HL-60/S4 treated with phorbol 12-myristate 13-acetate at 8.2 ng/mL for 4 days and 3 days (cell line): ENCODE measurements around the gene RPL10A.
"Not testable (repeated sequence)": the region's sequence is repeated elsewhere in the genome, so short reads cannot be mapped to it uniquely, and the experiment has no call there.

Experiments used
- in situ Hi-C: fragments of 300-500 bp; cut with MboI; formaldehyde crosslinking; loops from 2 replicates; pipeline ENCODE4 v1.15.0; 2022; ENCODE audit warnings: low sequenced_read_pairs

The RPL10A gene

DNA sequence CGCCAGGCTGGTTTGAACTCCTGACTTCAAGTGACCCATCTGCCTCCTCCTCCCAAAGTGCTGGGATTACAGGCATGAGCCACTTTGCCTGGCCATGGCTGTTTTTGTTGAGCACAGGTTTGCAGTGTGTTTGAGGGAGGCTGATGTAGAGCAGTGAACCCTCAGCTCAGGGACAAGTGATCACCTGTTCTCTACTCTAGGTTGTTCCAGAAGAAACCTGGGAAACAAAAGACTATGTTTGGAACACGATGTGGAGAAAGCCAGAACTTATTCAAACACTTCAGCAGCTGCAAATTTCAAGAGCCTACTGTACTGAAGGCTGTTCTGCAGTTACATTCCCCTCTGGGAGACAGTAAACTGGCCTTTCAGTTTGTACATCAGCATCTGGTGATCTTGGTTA, 39.8 kb downstream of the RPL10A start:
- in situ Hi-C loops, result no loop called here

GRCh38 chr6:35508542-35508941, 40.3 kb downstream of the RPL10A start:
- in situ Hi-C loops, result no loop called here

GRCh38 chr6:35510916-35511561, 42.8 kb downstream of the RPL10A start:
- in situ Hi-C loops, result no loop called here

DNA sequence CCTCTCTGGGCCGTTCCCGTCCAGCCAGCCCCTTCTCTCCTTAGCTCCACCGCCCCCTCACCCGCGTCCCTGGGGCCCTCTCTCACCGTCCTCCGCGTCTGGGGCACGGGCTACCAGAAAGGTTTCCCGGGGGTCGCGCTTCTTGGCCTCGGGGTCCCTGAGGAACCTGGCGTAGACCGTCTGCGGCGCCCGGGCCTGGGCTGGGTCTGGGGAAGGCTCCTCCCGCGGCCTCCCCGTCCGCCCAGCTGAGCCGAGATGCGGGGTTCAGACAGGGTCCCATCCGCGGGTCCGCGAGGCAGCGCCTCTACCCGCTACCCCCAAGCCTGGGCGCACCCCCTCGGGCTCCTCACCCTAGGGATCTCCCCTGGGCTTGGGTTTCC, 43.4 kb downstream of the RPL10A start:
- in situ Hi-C loops, result no loop called here

DNA sequence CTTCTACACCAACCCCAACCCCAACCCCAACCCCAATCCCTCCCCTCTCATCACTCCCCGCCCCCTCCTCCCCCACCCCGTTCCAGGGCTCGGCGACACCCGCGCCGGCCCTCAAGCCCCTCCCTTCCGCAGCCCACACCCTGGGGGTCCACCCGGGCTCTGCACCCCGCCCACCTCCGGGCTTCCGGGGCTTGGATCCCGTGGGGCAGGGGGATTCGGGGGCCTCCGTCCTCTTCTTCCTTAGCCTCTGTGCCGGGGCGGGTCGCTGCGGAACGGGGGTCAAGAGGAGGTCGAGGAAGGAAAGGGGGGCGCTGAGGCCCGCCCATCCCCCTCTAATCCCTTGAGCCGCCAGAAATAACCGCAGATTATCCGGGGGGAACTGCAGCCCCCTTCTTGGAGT, 43.8 kb downstream of the RPL10A start:
- in situ Hi-C loops, result no loop called here

- in situ Hi-C loops, result no loop called here
These were observed 44.5 kb downstream of the RPL10A start, which contains the start of gene TULP1 for GRCh38 chr6:35512740-35513139. Gene TULP1, minus strand, starts transcription at chr6:35512896. Its CDS starts 38 bp downstream, at chr6:35512858.

DNA sequence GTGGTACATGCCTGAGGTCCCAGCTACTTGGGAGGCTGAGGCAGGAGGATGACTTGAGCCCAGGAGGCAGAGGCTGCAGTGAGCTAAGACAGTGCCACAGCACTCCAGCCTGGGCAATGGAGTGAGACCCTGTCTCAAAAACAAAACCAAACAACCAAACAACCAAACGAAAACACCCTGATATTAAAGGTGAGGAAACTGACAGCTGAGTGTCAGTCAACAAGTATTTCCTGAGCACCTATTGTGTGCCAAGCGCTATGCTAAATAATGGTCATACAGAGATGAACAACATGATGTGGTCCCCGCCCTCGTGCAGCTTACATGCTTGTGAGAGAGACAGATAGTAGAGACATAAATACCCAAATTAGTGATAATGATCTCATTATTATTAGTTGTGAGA, 46.4 kb downstream of the RPL10A start:
- in situ Hi-C loops, result no loop called here

DNA sequence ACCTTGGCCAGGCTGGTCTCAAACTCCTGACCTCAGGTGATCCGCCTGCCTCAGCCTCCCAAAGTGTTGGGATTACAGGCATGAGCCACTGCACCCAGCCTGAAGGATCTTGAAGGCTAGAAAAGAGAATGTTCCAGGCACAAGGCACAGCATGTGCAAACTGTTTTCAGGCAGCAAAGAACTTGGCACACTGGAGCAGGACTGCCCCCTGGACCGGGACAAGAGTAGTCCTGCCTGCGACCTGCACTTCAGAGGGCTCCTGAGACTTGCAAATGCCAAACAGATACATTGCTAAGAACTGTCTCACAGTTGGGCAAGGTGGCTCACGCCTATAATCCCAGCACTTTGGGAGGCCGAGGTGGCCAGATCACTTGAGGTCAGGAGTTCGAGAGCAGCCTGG, 47.7 kb downstream of the RPL10A start:
- in situ Hi-C loops, result not testable (repeated sequence)

DNA sequence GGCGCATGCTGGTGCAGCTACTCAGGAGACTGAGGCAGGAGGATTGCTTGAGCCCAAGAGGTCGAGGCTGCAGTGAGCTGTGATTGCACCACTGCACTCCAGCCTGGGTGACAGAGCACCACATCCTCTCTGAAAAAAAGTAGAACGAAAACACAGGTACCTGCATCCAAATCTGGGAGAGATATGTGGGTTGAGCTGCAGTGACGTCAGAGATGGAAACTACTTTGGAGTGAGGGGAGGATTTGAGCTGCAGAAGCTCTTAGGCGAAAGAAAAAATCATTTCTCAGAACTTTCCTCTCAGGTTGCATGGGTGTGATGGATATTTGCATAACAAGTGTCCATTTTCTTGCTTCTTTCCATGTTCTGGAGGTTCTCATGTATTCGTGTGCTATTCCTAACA, 48.5 kb downstream of the RPL10A start:
- in situ Hi-C loops, result no loop called here

GRCh38 chr6:35517978-35518377, 49.8 kb downstream of the RPL10A start:
- in situ Hi-C loops, result not testable (repeated sequence)

- in situ Hi-C loops, result no loop called here
These were observed 50.5 kb downstream of the RPL10A start for GRCh38 chr6:35518566-35519312.

DNA sequence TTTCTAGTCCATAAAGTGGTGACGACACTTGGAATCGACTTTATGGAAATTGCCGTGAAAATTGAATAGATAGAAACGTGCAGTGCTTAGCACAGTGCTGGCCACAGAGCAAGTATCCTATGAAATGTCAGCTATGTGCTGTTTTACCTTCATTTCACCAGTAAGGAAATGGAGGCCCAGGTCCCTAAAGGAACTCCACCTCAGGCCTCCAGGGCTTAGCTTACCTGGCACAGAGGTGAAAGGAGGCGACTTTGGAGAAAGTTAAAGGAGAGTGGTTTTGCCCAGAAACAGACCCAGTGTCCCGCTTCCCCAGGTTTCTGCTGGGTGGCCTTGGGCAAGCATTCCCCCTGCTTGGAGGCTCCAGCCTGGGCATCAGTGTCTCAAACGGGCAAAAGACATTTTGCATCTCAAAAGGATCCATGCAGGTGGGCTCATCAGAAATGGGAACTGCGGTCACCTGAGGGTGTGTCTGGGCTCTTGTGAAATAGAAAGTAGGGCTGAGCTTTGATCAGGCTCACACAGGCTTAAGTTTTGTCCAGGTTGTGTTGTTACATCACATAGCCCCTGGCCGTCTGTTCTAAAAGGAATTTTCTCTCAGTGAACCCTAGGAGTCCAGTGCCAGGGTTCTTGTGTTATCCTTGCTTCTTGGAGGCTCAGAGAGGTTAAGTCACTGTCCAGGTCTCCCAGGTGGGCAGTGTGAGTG, 51.3 kb downstream of the RPL10A start:
- in situ Hi-C loops, result no loop called here
